GM23248 (cell line): ENCODE measurements around the gene KIZ. TPM values are rescaled to one million over a fixed set of nuclear protein-coding genes. Genes with fewer than 3 reads are reported as not detected.
A peak's percentile ranks its signal among the peaks of the same experiment; 100 is the strongest.

Source experiments
- DNase-seq: peaks from one replicate; pipeline ENCODE4 v3.0.0-alpha.2; 2015
- H2AFZ ChIP-seq: fragments of 200-600 bp; sonication (generic); 2 replicates; pipeline ENCODE4 v1.6.1; 2016; ENCODE audit warnings: antibody characterized with exemption
- H3F3A ChIP-seq: fragments of 200-600 bp; sonication (generic); 2 replicates; pipeline ENCODE4 v1.6.1; 2016; ENCODE audit warnings: mild to moderate bottlenecking, antibody characterized with exemption, mixed run types; ENCODE audit not compliant: insufficient read depth
- H3K27ac ChIP-seq: fragments of 200-600 bp; sonication (generic); 2 replicates; pipeline ENCODE4 v1.5.1; 2016; ENCODE audit warnings: mild to moderate bottlenecking
- H3K27me3 ChIP-seq: fragments of 200-600 bp; sonication (generic); replicated peaks from 2 replicates; pipeline ENCODE4 v1.6.1; 2016; ENCODE audit warnings: mild to moderate bottlenecking; ENCODE audit not compliant: insufficient read depth
- H3K36me3 ChIP-seq: fragments of 200-600 bp; sonication (generic); 2 replicates; pipeline ENCODE4 v1.6.1; 2016; ENCODE audit warnings: low read depth, mild to moderate bottlenecking
- H3K4me1 ChIP-seq: fragments of 200-600 bp; sonication (generic); 2 replicates; pipeline ENCODE4 v1.6.1; 2016; ENCODE audit warnings: mild to moderate bottlenecking; ENCODE audit not compliant: insufficient read depth
- H3K4me2 ChIP-seq: fragments of 200-600 bp; sonication (generic); one replicate; pipeline ENCODE4 v1.6.1; 2016; ENCODE audit warnings: mild to moderate bottlenecking; ENCODE audit not compliant: unreplicated experiment
- H3K4me3 ChIP-seq: fragments of 200-600 bp; sonication (generic); 2 replicates; pipeline ENCODE4 v1.5.1; 2016; ENCODE audit warnings: mild to moderate bottlenecking
- H3K79me2 ChIP-seq: fragments of 200-600 bp; sonication (generic); 2 replicates; pipeline ENCODE4 v1.6.1; 2016; ENCODE audit warnings: mild to moderate bottlenecking; ENCODE audit not compliant: insufficient read depth
- H3K9ac ChIP-seq: fragments of 200-600 bp; sonication (generic); 2 replicates; pipeline ENCODE4 v1.6.1; 2016; ENCODE audit warnings: mild to moderate bottlenecking
- H3K9me2 ChIP-seq: fragments of 200-600 bp; sonication (generic); 2 replicates; pipeline ENCODE4 v1.6.1; 2016; ENCODE audit warnings: mixed run types, mild to moderate bottlenecking, moderate library complexity; ENCODE audit not compliant: insufficient read depth
- H3K9me3 ChIP-seq: fragments of 200-600 bp; sonication (generic); one replicate; pipeline ENCODE4 v1.6.1; 2017; ENCODE audit warnings: low read depth
- H4K20me1 ChIP-seq: fragments of 200-600 bp; sonication (generic); 2 replicates; pipeline ENCODE4 v1.6.0; 2016; ENCODE audit not compliant: insufficient read depth
- EZH2 ChIP-seq: fragments of 200-600 bp; sonication (generic); IDR thresholded peaks from 2 replicates; pipeline ENCODE4 v1.6.1; 2018; ENCODE audit warnings: antibody characterized with exemption, mild to moderate bottlenecking; ENCODE audit not compliant: insufficient read depth, poor library complexity, severe bottlenecking
- EZH2phosphoT487 ChIP-seq: fragments of 200-600 bp; sonication (generic); IDR thresholded peaks from 2 replicates; pipeline ENCODE4 v1.6.1; 2018; ENCODE audit warnings: antibody characterized with exemption, moderate library complexity, mild to moderate bottlenecking, low read depth; ENCODE audit not compliant: insufficient read depth
- WGBS, 2 experiments: methylation state at CpG; one replicate each; pipeline ENCODE4 v1.1.6; 2015 to 2017; ENCODE audit warnings: low lambda C conversion rate in 2 of 2, low coverage in 1 of 2; ENCODE audit errors: missing lambda C conversion rate in 2 of 2; 5-methylcytosine and 5-hydroxymethylcytosine counted together
- in situ Hi-C: fragments of 300-500 bp; cut with MboI; formaldehyde crosslinking; loops from 2 replicates; pipeline ENCODE4 v1.15.0; 2020
- polyA plus RNA-seq: library from polyadenylated mRNA; unstranded; fragments of >200 nt; fragmentation: Nextera tagmentation; extraction: Ambion mirVana; gene quantifications from 2 replicates; pipeline ENCODE4 v1.2.1, GENCODE V29; 2016
- small RNA-seq: library from RNA; depleted of rRNA; stranded (forward); fragments of <200 nt; gene quantifications from one replicate; pipeline ENCODE3, GENCODE V24; 2014; ENCODE audit warnings: low read depth, low replicate concordance
- total RNA-seq: library from RNA; depleted of rRNA; stranded (reverse); fragments of >200 nt; shearing (Covaris generic); gene quantifications from 2 replicates; pipeline ENCODE4 v1.2.3, GENCODE V29; 2014; rRNA removed

Gene KIZ
- total and polyA plus RNA-seq, 2 experiments from 2014 or later = 15.4 to 24.5 TPM

GRCh38 chr20:21289651-21290050, 163.8 kb downstream of the KIZ start:
- H3K79me2 ChIP-seq = no peaks in the 10 kb centered on the region
- 31 to 34% methylated on average over 2 of the region's 2 CpGs for WGBS, 2 experiments
- no peak overlapping the region for H3K4me3 ChIP-seq
- no peak overlapping the region for H3K9ac ChIP-seq
- no peak overlapping the region for H3K27ac ChIP-seq
- no peaks in the 10 kb centered on the region for H3K27me3 ChIP-seq
- H3K9me2 ChIP-seq = no peaks in the 10 kb centered on the region
- peaks cover 10% of the 10 kb centered on the region; the same call in 1 of the 2 replicates for H3F3A ChIP-seq
- in situ Hi-C loops = no loop called here
- no peak overlapping the region for H2AFZ ChIP-seq
- H3K4me2 ChIP-seq = no peak overlapping the region
- H3K9me3 ChIP-seq = no peaks in the 10 kb centered on the region
- TF ChIP-seq EZH2phosphoT487 (no peak), EZH2 (no peak)
- H4K20me1 ChIP-seq = no peaks in the 10 kb centered on the region
- DNase-seq = peak; percentile 41
- no peaks in the 10 kb centered on the region for H3K4me1 ChIP-seq
- no peaks in the 10 kb centered on the region for H3K36me3 ChIP-seq

DNA sequence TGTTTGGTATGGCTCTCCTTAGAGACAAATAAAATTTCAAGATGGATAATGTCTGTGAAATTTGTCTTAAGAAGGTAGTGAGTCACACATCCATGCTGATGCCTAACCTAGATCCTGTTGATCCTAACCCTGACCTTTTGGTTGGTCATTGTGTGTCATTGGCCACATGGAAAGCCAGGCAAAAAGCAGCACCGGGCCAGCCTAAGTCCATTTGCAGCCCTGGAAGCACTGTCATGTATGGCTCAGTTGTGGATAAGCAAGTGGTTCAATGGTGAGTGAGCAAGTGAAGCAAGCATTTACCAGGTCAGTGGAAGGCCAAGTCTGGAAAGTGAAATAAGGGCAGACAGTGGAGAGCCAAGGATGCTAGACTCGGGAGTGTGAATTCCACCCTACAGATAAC, 165.1 kb downstream of the KIZ start:
- WGBS, 2 experiments = 4 to 12% methylated on average over 2 of the region's 2 CpGs
- Histone ChIP-seq H3K36me3 (no peaks in the 10 kb centered on the region), H3K4me3 (no peak overlapping the region), H2AFZ (no peak overlapping the region), H3K79me2 (no peaks in the 10 kb centered on the region), H4K20me1 (no peaks in the 10 kb centered on the region), H3K4me1 (no peaks in the 10 kb centered on the region), H3K27me3 (no peaks in the 10 kb centered on the region), H3K9ac (no peak overlapping the region), H3K27ac (no peak overlapping the region), H3K9me3 (no peaks in the 10 kb centered on the region), H3K9me2 (no peaks in the 10 kb centered on the region), H3K4me2 (no peak overlapping the region), H3F3A (peaks cover 10% of the 10 kb centered on the region; the same call in 1 of the 2 replicates)
- no peak for TF ChIP-seq EZH2
- TF ChIP-seq EZH2phosphoT487 = no peak
- DNase-seq = peak; percentile 65
- in situ Hi-C loops = no loop called here

GRCh38 chr20:21294755-21295154, 168.9 kb downstream of the KIZ start:
- Histone ChIP-seq H3K79me2 (no peaks in the 10 kb centered on the region), H3K36me3 (no peaks in the 10 kb centered on the region), H3K27me3 (no peaks in the 10 kb centered on the region), H4K20me1 (no peaks in the 10 kb centered on the region), H3K4me1 (no peaks in the 10 kb centered on the region), H3K9me2 (no peaks in the 10 kb centered on the region), H3K9me3 (no peaks in the 10 kb centered on the region), H3K4me3 (no peak overlapping the region), H3K9ac (no peak overlapping the region), H3K4me2 (no peak overlapping the region), H3K27ac (no peak overlapping the region), H2AFZ (no peak overlapping the region), H3F3A (peaks cover 4% of the 10 kb centered on the region; the same call in 1 of the 2 replicates)
- in situ Hi-C loops = no loop called here
- DNase-seq = no peak
- 37 to 47% methylated on average over 5 of the region's 5 CpGs for WGBS, 2 experiments
- TF ChIP-seq EZH2 (no peak), EZH2phosphoT487 (no peak)

Small RNA genes lying within 50 kb of the gene (small RNA-seq; reads per million reads assigned to genes)
- not detected for gene RNA5SP477

Other genes with a start within 250 kb of the KIZ start
- not detected in 2 replicates for gene LINC00237, start 19.7 kb upstream of the KIZ start, total RNA-seq
- gene LINC00237, start 19.7 kb upstream of the KIZ start, polyA plus RNA-seq = not detected in 2 replicates
- gene XRN2, start 177.2 kb downstream of the KIZ start, total RNA-seq = 78.9 and 80.9 TPM in 2 replicates
- 54.3 and 55.0 TPM in 2 replicates for gene XRN2, start 177.2 kb downstream of the KIZ start, polyA plus RNA-seq